DMS79 treated with DMSO at 0.1 percent for 48 hours (cell line): Measurements from ENCODE around the gene CAPN1.
A peak's percentile ranks its signal among the peaks of the same experiment; 100 is the strongest.
"Not testable (repeated sequence)": the region's sequence is repeated elsewhere in the genome, so short reads cannot be mapped to it uniquely, and the experiment has no call there.

Experiments
- DNase-seq: peaks from one replicate; lab custom pipeline; 2025; lab: John Stamatoyannopoulos, UW

The CAPN1 gene

GRCh38 chr11:65218446-65218845 lies 36.7 kb downstream of the CAPN1 start:
- DNase-seq = no peak

- no peak for DNase-seq
These were observed 38.1 kb downstream of the CAPN1 start for GRCh38 chr11:65219930-65220213.

- DNase-seq = no peak
These were observed 39.3 kb downstream of the CAPN1 start for GRCh38 chr11:65221026-65221425.

- DNase-seq = no peak
These were observed 41.3 kb downstream of the CAPN1 start for GRCh38 chr11:65223011-65223410.

GRCh38 chr11:65224930-65225278 lies 43.2 kb downstream of the CAPN1 start:
- no peak for DNase-seq

- peak; percentile 15 for DNase-seq
These were observed 43.8 kb downstream of the CAPN1 start for GRCh38 chr11:65225279-65226102.

- DNase-seq = no peak
These were observed 44.3 kb downstream of the CAPN1 start for GRCh38 chr11:65226103-65226442.

GRCh38 chr11:65227879-65228278 lies 46.2 kb downstream of the CAPN1 start:
- no peak for DNase-seq

GRCh38 chr11:65236194-65237059 lies 54.7 kb downstream of the CAPN1 start:
- no peak for DNase-seq

GRCh38 chr11:65238302-65238701 lies 56.6 kb downstream of the CAPN1 start:
- not testable (repeated sequence) for DNase-seq

- no peak for DNase-seq
These were observed 59.4 kb downstream of the CAPN1 start for GRCh38 chr11:65241134-65241533.

GRCh38 chr11:65241692-65242091 lies 60.0 kb downstream of the CAPN1 start:
- no peak for DNase-seq

GRCh38 chr11:65242389-65242788 lies 60.7 kb downstream of the CAPN1 start:
- no peak for DNase-seq

GRCh38 chr11:65243797-65244196 lies 62.1 kb downstream of the CAPN1 start:
- DNase-seq = no peak

GRCh38 chr11:65245046-65245445 lies 63.3 kb downstream of the CAPN1 start:
- DNase-seq = not testable (repeated sequence)

GRCh38 chr11:65246506-65246905 lies 64.8 kb downstream of the CAPN1 start:
- DNase-seq = no peak

- DNase-seq = not testable (repeated sequence)
These were observed 66.5 kb downstream of the CAPN1 start for GRCh38 chr11:65248184-65248710.

GRCh38 chr11:65251476-65251875 lies 69.7 kb downstream of the CAPN1 start:
- DNase-seq = no peak

GRCh38 chr11:65254724-65255123 lies 73.0 kb downstream of the CAPN1 start:
- no peak for DNase-seq

- no peak for DNase-seq
These were observed 77.3 kb downstream of the CAPN1 start for GRCh38 chr11:65258988-65259387.

- no peak for DNase-seq
These were observed 78.6 kb downstream of the CAPN1 start for GRCh38 chr11:65260302-65260701.

GRCh38 chr11:65260756-65261590 lies 79.2 kb downstream of the CAPN1 start:
- DNase-seq = peak; percentile 76
